ENCODE data around the gene CHST3. TPM values are rescaled to one million over a fixed set of nuclear protein-coding genes. Genes with fewer than 3 reads are reported as not detected.
A peak's percentile ranks its signal among the peaks of the same experiment; 100 is the strongest.
"Not testable (repeated sequence)": the region's sequence is repeated elsewhere in the genome, so short reads cannot be mapped to it uniquely, and the experiment has no call there.

CHST3 gene
- 10 to 100 TPM in 3 of 4 donors, 1 to 10 TPM in 1; 8.6 to 16.9 (median 14.0) TPM for total RNA-seq

- Histone ChIP-seq H3K27ac (peak within 1 kb of the TSS; percentile 80 to 97 (median 90)), H3K27me3 (no peaks in the 10 kb centered on the region), H3K4me1 (peaks cover 10 to 33% of the 10 kb centered on the region in 2 donors), H3K36me3 (no peaks in the 10 kb centered on the region), H3K9me3 (no peaks in the 10 kb centered on the region), H3K4me3 (replicated peaks in 1 of 3) (peak within 1 kb of the TSS; percentile 14 to 74 (median 71))
- TF ChIP-seq, protein P1, sequence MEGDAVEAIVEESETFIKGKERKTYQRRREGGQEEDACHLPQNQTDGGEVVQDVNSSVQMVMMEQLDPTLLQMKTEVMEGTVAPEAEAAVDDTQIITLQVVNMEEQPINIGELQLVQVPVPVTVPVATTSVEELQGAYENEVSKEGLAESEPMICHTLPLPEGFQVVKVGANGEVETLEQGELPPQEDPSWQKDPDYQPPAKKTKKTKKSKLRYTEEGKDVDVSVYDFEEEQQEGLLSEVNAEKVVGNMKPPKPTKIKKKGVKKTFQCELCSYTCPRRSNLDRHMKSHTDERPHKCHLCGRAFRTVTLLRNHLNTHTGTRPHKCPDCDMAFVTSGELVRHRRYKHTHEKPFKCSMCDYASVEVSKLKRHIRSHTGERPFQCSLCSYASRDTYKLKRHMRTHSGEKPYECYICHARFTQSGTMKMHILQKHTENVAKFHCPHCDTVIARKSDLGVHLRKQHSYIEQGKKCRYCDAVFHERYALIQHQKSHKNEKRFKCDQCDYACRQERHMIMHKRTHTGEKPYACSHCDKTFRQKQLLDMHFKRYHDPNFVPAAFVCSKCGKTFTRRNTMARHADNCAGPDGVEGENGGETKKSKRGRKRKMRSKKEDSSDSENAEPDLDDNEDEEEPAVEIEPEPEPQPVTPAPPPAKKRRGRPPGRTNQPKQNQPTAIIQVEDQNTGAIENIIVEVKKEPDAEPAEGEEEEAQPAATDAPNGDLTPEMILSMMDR (IDR thresholded peaks at IDR 0.05) = no peak
- peak in 1 of 2 donors; percentile 45 for TF ChIP-seq POLR2A (IDR thresholded peaks at IDR 0.05)
- WGBS, 2 donors = 0 to 1% methylated on average over 6 to 16 of the region's 77 CpGs
- peak; percentile 78 to 82 for DNase-seq
- intact Hi-C loops (cut with DNase I) = no loop called here
Measured at GRCh38 chr10:71964098-71964742, at the start of gene CHST3. Gene CHST3, plus strand, starts transcription at chr10:71964395. Its CDS starts 41,448 bp downstream, at chr10:72005843.

- Histone ChIP-seq H3K36me3 (no peaks in the 10 kb centered on the region), H3K4me3 (replicated peaks in 1 of 3) (no peak overlapping the region), H3K27me3 (no peaks in the 10 kb centered on the region), H3K9me3 (no peaks in the 10 kb centered on the region), H3K27ac (no peak overlapping the region), H3K4me1 (peaks cover 6 to 14% of the 10 kb centered on the region in 2 donors)
- no peak for TF ChIP-seq POLR2A (IDR thresholded peaks at IDR 0.05)
- TF ChIP-seq, protein P1 (IDR thresholded peaks at IDR 0.05) = no peak
- DNase-seq = no peak
- intact Hi-C loops (cut with DNase I) = no loop called here
Measured at GRCh38 chr10:71916827-71917226, 47.4 kb upstream of the CHST3 start.

DNA sequence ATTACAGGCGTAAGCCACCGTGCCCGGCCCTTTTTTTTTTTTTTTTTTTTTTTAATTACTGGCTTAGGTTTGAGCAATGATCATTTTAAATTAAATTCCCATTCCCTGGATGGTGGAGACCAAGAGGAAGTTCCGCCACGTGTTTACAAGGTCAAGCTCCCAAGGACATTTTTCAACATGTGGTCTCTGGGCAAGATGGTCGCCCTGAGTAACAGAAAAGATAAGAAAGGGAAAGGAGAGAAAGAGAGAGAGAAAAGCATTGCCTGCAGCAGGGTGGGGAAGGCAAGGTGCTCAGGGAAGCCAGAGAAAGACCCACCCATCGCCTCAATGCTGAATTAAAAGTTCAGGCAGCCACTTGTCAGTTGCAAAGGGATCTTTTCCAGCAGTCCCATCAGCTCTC is 45.2 kb upstream of the CHST3 start:
- 86 to 87% methylated on average over 7 of the region's 7 CpGs for WGBS, 2 donors
- intact Hi-C loops (cut with DNase I) = no loop called here
- TF ChIP-seq POLR2A (IDR thresholded peaks at IDR 0.05) = no peak
- TF ChIP-seq, protein P1 (IDR thresholded peaks at IDR 0.05) = no peak

DNA sequence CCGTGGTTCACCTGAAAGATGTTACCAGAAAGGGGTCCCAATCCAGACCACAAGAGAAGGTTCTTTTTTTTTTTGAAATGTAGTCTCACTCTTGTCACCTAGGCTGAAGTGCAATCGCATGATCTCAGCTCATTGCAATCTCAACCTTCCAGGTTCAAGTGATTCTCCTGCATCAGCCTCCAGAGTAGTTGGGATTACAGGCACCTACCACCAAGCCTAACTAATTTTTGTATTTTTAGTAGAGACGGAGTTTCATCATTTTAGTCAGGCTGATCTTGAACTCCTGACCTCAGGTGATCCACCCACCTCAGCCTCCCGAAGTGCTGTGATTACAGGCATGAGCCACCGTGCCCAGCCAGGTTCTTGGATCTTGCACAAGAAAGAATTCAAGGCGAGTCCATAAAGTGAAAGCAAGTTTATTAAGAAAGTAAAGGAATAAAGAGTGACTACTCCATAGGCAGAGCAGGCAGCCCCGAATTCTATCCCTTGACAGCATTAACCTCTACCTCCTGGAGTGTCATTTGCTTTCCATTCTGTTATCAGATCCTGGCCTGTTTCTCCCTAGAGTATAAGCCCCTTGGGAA is 44.1 kb upstream of the CHST3 start:
- peaks cover 6 to 16% of the 10 kb centered on the region in 2 donors for H3K4me1 ChIP-seq
- 58 to 61% methylated on average over 7 of the region's 7 CpGs for WGBS, 2 donors
- H3K36me3 ChIP-seq; H3K27me3 ChIP-seq; H3K4me3 ChIP-seq (replicated peaks in 1 of 3); H3K9me3 ChIP-seq; H3K27ac ChIP-seq; intact Hi-C loops (cut with DNase I): not testable (repeated sequence)
- peak in 1 of 2 donors; percentile 31 for DNase-seq

More for the DNA sequence above, 45.2 kb upstream of the CHST3 start:
- H3K4me1 ChIP-seq = peaks cover 6 to 16% of the 10 kb centered on the region in 2 donors
- H3K27ac ChIP-seq = no peak overlapping the region
- DNase-seq = no peak
- no peaks in the 10 kb centered on the region for H3K27me3 ChIP-seq
- H3K9me3 ChIP-seq = no peaks in the 10 kb centered on the region
- H3K4me3 ChIP-seq (replicated peaks in 1 of 3) = no peak overlapping the region
- H3K36me3 ChIP-seq = no peaks in the 10 kb centered on the region

DNA sequence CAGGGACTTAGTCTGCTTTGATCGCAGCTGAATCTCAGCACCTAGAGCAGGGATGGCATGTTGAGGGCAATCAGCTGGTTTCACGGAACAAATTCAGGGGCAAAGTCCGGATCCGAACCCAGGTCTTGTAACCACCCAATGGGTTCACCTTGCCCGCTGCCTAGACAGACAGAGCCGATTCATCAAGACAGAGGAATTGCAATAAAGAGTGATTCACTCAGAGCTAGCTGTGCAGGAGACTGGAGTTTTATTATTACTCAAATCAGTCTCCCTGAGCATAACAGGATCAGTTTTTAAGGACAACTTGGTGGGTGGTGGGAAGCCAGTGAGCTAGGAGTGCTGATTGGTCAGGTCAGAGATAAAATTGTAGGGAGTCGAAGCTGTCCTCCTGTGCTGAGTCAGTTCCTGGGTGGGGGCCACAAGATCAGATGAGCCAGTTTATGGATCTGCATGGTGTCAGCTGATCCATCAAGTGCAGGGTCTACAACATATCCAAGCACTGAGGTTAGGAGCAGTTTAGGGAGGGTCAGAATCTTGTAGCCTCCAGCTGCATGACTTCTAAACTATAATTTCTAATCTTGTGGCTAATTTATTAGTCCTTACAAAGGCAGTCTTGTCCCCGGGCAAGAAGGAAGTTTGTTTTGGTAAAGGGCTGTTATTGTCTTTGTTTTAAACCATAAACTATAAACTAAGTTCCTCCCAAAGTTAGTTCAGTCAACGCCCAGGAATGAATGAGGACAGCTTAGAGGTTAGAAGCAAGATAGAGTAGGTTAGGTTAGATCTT is 43.5 kb upstream of the CHST3 start:
- H3K27ac ChIP-seq = no peak overlapping the region
- H3K36me3 ChIP-seq = no peaks in the 10 kb centered on the region
- no peaks in the 10 kb centered on the region for H3K27me3 ChIP-seq
- H3K4me1 ChIP-seq = peaks cover 6 to 16% of the 10 kb centered on the region in 2 donors
- no peak for TF ChIP-seq POLR2A (IDR thresholded peaks at IDR 0.05)
- TF ChIP-seq, protein P1 (IDR thresholded peaks at IDR 0.05) = no peak
- H3K4me3 ChIP-seq (replicated peaks in 1 of 3) = no peak overlapping the region
- 72 to 74% methylated on average over 9 of the region's 9 CpGs for WGBS, 2 donors
- no peaks in the 10 kb centered on the region for H3K9me3 ChIP-seq
- intact Hi-C loops (cut with DNase I) = no loop called here
- no peak for DNase-seq
